ENCODE measurements around the gene HLA-F.

Gene HLA-F

GRCh38 chr6:29724937-29725869, 2.0 kb downstream of the HLA-F start:
- DNase-seq: no peak

- no peak for DNase-seq
These were observed 2.8 kb downstream of the HLA-F start for GRCh38 chr6:29726001-29726400.

GRCh38 chr6:29726571-29727194, 3.4 kb downstream of the HLA-F start:
- DNase-seq: no peak

- DNase-seq: no peak
These were observed 4.4 kb downstream of the HLA-F start for GRCh38 chr6:29727637-29728036.

- DNase-seq: no peak
These were observed 5.1 kb downstream of the HLA-F start for GRCh38 chr6:29728173-29728874.

GRCh38 chr6:29728875-29729270, 5.6 kb downstream of the HLA-F start:
- no peak for DNase-seq

GRCh38 chr6:29729774-29730328, 6.6 kb downstream of the HLA-F start:
- no peak for DNase-seq

- no peak for DNase-seq
These were observed 7.4 kb downstream of the HLA-F start for GRCh38 chr6:29730575-29731126.

GRCh38 chr6:29731281-29731680, 8.0 kb downstream of the HLA-F start:
- no peak for DNase-seq

- no peak for DNase-seq
These were observed 9.8 kb downstream of the HLA-F start for GRCh38 chr6:29733057-29733456.

GRCh38 chr6:29734046-29735018, 11.1 kb downstream of the HLA-F start:
- peak; percentile 85 to 90 for DNase-seq

- no peak for DNase-seq
These were observed 13.3 kb downstream of the HLA-F start for GRCh38 chr6:29736563-29736962.

- DNase-seq: peak; percentile 72 to 82
These were observed 14.7 kb downstream of the HLA-F start for GRCh38 chr6:29737707-29738630.

- no peak for DNase-seq
These were observed 16.1 kb downstream of the HLA-F start for GRCh38 chr6:29739136-29739881.

GRCh38 chr6:29739882-29740261, 16.6 kb downstream of the HLA-F start:
- no peak for DNase-seq

GRCh38 chr6:29741592-29741991, 18.4 kb downstream of the HLA-F start:
- DNase-seq: no peak

- DNase-seq: no peak
These were observed 18.9 kb downstream of the HLA-F start for GRCh38 chr6:29742127-29742526.

GRCh38 chr6:29743025-29743424, 19.8 kb downstream of the HLA-F start:
- no peak for DNase-seq

GRCh38 chr6:29743568-29743967, 20.3 kb downstream of the HLA-F start:
- no peak for DNase-seq

- DNase-seq: no peak
These were observed 20.9 kb downstream of the HLA-F start for GRCh38 chr6:29744131-29744530.

Data from AML-193 (cell line).